Chondrocyte (in vitro differentiated cells): Measurements from ENCODE around the gene KLLN. TPM values are rescaled to one million over a fixed set of nuclear protein-coding genes. Genes with fewer than 3 reads are reported as not detected.
"Not testable (repeated sequence)": the region's sequence is repeated elsewhere in the genome, so short reads cannot be mapped to it uniquely, and the experiment has no call there.

ENCODE experiments used
- DNase-seq: peaks from one replicate; pipeline ENCODE4 v3.0.0; 2021; ENCODE audit warnings: mixed read lengths, low spot score
- H3K27ac Mint-ChIP-seq: one replicate; pipeline ENCODE4 v1.8.0; 2021; ENCODE audit warnings: mild to moderate bottlenecking, moderate library complexity, mixed read lengths; ENCODE audit not compliant: unreplicated experiment
- H3K27me3 Mint-ChIP-seq: 2 replicates; pipeline ENCODE4 v1.8.0; 2021; ENCODE audit warnings: low read depth, mixed read lengths
- H3K36me3 Mint-ChIP-seq: 2 replicates; pipeline ENCODE4 v1.8.0; 2021; ENCODE audit warnings: low read depth, mixed read lengths
- H3K4me1 Mint-ChIP-seq: 2 replicates; pipeline ENCODE4 v1.8.0; 2021; ENCODE audit warnings: low read depth, mild to moderate bottlenecking, mixed read lengths
- H3K4me3 Mint-ChIP-seq: one replicate; pipeline ENCODE4 v1.8.0; 2021; ENCODE audit warnings: mild to moderate bottlenecking, moderate library complexity, mixed read lengths; ENCODE audit not compliant: unreplicated experiment
- H3K9me3 Mint-ChIP-seq: 2 replicates; pipeline ENCODE4 v1.8.0; 2021; ENCODE audit warnings: low read depth, mixed read lengths
- total RNA-seq: library from RNA; stranded (reverse); gene quantifications from 3 replicates; pipeline ENCODE4 v1.2.1, GENCODE V29; 2021
- TF ChIP-seq, protein P1 (sequence below): fragments of 200-600 bp; sonication (generic); IDR thresholded peaks from 2 replicates; pipeline ENCODE4 v1.5.0; 2021; ENCODE audit warnings: antibody characterized with exemption, mild to moderate bottlenecking, moderate library complexity

The KLLN gene
- total RNA-seq, 1 donor from 2014 or later: 0.72 TPM

DNA sequence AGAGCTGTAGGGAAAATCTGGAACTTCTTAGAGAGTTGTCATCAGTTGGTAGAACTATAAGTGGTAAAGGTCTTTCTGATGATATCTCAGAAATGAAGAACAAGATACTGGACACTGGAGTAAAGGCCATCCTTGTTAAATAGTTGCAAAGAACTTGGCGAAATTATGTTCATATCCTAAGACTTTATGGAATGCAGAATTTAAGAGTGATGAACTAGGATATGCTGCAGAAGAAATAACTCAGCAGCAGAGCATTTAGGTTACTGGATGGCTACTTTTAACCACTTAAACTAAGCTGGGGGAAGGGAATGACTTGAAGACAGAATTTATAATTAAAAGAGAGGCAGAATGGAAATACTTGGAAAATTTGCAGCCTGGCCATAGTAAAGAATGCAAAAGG lies 23.8 kb upstream of the KLLN start:
- TF ChIP-seq, protein P1, sequence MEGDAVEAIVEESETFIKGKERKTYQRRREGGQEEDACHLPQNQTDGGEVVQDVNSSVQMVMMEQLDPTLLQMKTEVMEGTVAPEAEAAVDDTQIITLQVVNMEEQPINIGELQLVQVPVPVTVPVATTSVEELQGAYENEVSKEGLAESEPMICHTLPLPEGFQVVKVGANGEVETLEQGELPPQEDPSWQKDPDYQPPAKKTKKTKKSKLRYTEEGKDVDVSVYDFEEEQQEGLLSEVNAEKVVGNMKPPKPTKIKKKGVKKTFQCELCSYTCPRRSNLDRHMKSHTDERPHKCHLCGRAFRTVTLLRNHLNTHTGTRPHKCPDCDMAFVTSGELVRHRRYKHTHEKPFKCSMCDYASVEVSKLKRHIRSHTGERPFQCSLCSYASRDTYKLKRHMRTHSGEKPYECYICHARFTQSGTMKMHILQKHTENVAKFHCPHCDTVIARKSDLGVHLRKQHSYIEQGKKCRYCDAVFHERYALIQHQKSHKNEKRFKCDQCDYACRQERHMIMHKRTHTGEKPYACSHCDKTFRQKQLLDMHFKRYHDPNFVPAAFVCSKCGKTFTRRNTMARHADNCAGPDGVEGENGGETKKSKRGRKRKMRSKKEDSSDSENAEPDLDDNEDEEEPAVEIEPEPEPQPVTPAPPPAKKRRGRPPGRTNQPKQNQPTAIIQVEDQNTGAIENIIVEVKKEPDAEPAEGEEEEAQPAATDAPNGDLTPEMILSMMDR: no peak
- peak overlapping the region; percentile 46 for H3K27ac Mint-ChIP-seq
- peaks cover 25% of the 10 kb centered on the region for H3K4me1 Mint-ChIP-seq
- H3K4me3 Mint-ChIP-seq: no peak overlapping the region
- H3K36me3 Mint-ChIP-seq: peaks cover 8% of the 10 kb centered on the region
- H3K9me3 Mint-ChIP-seq: peaks cover 5% of the 10 kb centered on the region
- no peak for DNase-seq
- no peaks in the 10 kb centered on the region for H3K27me3 Mint-ChIP-seq

DNA sequence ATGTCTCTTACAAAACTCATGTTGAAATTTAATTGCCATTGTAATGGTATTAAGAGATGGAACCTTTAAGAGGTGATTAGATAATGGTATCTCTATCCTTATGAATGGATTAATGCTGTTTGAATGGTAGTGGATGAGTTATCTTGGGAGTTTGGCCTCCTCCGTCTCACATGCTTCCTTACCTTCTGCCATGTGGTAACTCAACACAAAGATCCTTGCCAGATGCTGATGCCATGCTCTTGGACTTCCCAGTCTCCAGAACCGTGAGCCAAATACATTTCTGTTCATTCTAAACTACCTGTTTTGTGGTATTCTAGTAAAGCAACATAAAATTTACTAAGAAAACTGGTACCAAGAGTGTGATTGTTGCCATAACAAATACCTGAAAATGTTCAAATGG lies 23.3 kb upstream of the KLLN start:
- Mint-ChIP-seq H3K27ac (peak overlapping the region; percentile 46), H3K36me3 (peaks cover 9% of the 10 kb centered on the region), H3K4me3 (no peak overlapping the region), H3K27me3 (no peaks in the 10 kb centered on the region), H3K4me1 (peaks cover 29% of the 10 kb centered on the region), H3K9me3 (peaks cover 5% of the 10 kb centered on the region)
- TF ChIP-seq, protein P1: no peak
- DNase-seq: no peak

DNA sequence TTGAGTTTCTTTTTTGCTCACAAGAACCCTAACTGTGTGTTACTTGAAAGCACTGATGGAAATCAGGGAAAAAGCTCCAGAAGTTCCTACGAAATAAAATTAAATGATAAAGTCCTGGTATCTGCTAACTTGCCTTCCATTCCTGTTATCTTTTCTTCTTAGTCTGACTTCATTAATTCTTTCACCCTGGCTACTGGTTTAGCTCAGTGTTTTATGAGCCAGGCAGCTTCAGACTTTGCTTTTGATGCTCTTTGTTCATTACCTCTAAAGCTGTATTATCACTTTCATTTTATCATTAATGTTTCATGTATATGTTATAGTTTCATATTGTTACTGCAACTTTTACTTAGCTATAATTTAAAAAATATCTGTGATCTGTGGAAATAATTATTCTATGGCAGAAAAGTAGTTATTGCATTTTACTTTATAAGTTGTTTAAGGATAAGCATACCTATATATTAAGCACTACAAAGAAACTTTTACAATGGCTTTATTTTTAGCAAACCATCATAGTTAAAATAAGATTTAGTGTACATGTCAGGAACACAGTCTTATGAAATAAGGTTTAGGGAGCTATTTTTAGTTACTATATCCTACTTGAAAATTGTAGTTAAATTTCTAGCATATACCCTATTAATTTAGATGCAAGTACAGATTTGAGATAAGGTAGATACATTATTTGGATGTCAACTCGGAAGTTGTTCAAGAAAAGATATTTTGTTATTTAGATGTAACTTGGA lies 19.4 kb upstream of the KLLN start:
- H3K27ac Mint-ChIP-seq: peak overlapping the region; percentile 17
- H3K9me3 Mint-ChIP-seq: peaks cover 5% of the 10 kb centered on the region
- no peak for DNase-seq
- peaks cover 47% of the 10 kb centered on the region for H3K4me1 Mint-ChIP-seq
- no peaks in the 10 kb centered on the region for H3K27me3 Mint-ChIP-seq
- TF ChIP-seq, protein P1: no peak
- no peak overlapping the region for H3K4me3 Mint-ChIP-seq
- H3K36me3 Mint-ChIP-seq: peaks cover 16% of the 10 kb centered on the region

DNA sequence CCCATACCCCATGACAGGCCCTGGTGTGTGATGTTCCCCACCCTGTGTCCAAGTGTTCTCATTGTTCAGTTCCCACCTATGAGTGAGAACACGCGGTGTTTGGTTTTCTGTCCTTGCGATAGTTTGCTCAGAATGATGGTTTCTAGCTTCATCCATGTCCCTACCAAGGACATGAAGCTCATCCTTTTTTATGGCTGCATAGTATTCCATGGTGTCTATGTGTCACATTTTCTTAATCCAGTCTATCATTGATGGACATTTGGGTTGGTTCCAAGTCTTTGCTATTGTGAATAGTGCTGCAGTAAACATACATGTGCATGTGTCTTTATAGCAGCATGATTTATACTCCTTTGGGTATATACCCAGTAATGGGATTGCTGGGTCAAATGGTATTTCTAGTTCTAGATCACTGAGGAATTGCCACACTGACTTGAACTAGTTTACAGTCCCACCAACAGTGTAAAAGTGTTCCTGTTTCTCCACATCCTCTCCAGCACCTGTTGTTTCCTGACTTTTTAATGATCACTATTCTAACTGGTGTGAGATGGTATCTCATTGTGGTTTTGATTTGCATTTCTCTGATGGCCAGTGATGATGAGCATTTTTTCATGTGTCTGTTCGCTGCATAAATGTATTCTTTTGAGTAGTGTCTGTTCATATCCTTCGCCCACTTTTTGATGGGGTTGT lies 18.2 kb upstream of the KLLN start:
- not testable (repeated sequence) for H3K4me3 Mint-ChIP-seq, H3K27ac Mint-ChIP-seq, H3K27me3 Mint-ChIP-seq, DNase-seq, H3K9me3 Mint-ChIP-seq
- Mint-ChIP-seq H3K4me1 (peaks cover 37% of the 10 kb centered on the region), H3K36me3 (peaks cover 12% of the 10 kb centered on the region)

DNA sequence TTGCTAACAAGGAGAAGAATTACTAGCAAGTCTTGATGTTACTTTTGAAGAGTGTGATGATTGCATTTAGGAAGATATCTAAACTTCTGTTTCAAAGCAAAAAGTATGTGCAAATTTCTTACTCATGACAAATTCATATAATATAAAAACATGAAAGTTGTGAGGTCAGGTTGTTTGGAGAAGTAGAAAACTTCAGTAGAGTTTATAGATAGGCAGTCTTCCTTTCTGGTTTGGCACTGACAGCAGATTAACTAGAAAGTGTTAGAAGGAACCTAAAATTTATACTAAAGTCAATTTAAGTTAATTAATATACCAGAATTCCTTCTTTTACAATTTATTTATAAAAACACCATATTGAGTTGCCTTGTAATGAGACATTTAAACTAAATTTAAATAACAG lies 17.0 kb upstream of the KLLN start:
- Mint-ChIP-seq H3K27ac (no peak overlapping the region), H3K4me3 (no peak overlapping the region), H3K36me3 (peaks cover 9% of the 10 kb centered on the region), H3K4me1 (peaks cover 38% of the 10 kb centered on the region), H3K9me3 (no peaks in the 10 kb centered on the region), H3K27me3 (no peaks in the 10 kb centered on the region)
- TF ChIP-seq, protein P1: no peak
- DNase-seq: no peak
